Fibroblast of pulmonary artery (primary cell): ENCODE data around the gene LRRTM2.
"Not testable (repeated sequence)": the region's sequence is repeated elsewhere in the genome, so short reads cannot be mapped to it uniquely, and the experiment has no call there.

ENCODE experiments used
- DNase-seq: peaks from one replicate; pipeline ENCODE4 v3.0.0-alpha.2; 2010; ENCODE audit warnings: low read depth
- H3K4me3 ChIP-seq: replicated peaks from 2 replicates; pipeline ENCODE4 v1.5.1; 2011; ENCODE audit warnings: low read depth, mild to moderate bottlenecking, control low read depth, low read length, moderate library complexity
- TF ChIP-seq, protein P1 (sequence below): IDR thresholded peaks from 2 replicates; pipeline ENCODE4 v1.5.1; 2011; ENCODE audit warnings: mild to moderate bottlenecking, control low read depth, low read length, inconsistent platforms; ENCODE audit errors: missing control alignments

Gene LRRTM2

DNA sequence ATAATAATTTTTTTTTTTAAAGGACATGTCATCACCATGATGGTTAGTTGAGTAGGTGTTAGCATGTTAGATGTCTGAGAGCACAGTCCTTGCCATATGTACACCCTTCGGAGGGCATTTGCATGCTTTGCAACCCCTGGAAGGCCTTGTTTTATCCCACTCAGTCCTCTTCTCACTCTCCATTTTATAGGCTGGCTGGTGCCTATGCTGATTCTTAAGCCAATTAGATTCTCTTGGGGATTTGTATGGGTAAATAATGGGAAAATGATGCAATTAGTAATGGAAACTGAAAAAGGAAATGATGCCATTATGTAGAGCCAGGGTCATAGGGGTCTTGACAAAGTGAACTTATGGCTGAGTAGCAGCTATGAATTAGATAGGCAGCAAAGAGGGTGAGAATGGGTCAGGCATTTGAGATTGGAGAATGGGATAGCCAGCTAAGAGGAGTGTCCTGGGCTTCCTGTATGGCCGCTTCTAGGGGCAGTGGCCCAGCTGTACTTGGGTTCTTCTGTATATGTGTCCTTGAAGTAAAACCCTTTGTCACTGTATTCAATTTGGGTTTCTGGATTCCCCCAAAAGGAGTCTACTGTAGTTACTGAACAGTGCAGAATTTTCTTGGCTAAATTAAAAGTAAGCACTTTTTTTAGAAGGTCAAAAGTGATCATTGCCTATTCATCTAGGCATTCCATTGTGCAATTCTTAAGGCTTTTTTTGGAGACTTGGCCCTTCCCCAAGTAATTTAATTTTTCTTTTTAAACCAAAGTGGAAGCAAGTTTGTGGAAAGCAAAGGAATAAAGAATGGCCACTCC lies 31.6 kb downstream of the LRRTM2 start:
- TF ChIP-seq, protein P1, sequence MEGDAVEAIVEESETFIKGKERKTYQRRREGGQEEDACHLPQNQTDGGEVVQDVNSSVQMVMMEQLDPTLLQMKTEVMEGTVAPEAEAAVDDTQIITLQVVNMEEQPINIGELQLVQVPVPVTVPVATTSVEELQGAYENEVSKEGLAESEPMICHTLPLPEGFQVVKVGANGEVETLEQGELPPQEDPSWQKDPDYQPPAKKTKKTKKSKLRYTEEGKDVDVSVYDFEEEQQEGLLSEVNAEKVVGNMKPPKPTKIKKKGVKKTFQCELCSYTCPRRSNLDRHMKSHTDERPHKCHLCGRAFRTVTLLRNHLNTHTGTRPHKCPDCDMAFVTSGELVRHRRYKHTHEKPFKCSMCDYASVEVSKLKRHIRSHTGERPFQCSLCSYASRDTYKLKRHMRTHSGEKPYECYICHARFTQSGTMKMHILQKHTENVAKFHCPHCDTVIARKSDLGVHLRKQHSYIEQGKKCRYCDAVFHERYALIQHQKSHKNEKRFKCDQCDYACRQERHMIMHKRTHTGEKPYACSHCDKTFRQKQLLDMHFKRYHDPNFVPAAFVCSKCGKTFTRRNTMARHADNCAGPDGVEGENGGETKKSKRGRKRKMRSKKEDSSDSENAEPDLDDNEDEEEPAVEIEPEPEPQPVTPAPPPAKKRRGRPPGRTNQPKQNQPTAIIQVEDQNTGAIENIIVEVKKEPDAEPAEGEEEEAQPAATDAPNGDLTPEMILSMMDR: no peak
- peak; percentile 55 for DNase-seq
- H3K4me3 ChIP-seq: no peak overlapping the region

DNA sequence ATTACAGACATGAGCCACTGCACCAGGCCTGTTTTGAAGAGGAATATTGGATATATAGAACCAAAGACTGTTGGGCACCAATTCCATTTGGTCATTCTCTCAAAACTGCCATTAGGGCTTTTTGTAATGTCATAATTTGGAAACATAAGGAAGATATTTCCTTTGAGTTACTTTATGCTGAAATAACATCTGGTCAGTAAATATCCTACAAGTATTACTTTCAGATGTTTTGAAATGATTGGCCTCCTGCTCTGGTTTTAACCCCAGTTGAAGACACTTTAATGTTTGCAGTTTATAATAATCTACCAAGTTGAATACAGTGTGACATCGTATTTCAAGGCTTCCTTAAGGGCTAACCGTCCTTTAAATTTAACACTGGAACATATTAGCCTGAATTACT lies 33.6 kb downstream of the LRRTM2 start:
- TF ChIP-seq, protein P1: no peak
- DNase-seq: no peak
- H3K4me3 ChIP-seq: no peak overlapping the region

DNA sequence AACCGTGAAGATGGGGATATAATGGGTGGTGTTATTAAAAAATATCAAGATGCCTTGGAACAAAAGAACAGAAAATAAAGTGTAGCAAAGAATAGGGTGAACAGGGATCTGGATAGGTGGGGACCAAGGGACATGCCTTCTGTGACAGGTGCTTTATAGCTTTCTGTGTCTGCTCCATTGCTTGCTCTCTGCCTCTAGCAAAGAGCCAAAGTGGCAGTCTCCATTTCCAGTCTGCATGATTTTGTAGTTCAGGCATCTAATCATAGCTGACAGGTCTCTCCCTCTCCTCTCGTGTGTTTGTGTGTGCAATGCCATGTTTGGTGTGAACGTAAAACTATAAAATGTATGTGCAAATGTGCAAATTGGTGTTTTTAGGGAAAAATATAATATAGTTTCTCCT lies 35.0 kb downstream of the LRRTM2 start:
- DNase-seq: no peak
- TF ChIP-seq, protein P1: no peak
- no peak overlapping the region for H3K4me3 ChIP-seq

DNA sequence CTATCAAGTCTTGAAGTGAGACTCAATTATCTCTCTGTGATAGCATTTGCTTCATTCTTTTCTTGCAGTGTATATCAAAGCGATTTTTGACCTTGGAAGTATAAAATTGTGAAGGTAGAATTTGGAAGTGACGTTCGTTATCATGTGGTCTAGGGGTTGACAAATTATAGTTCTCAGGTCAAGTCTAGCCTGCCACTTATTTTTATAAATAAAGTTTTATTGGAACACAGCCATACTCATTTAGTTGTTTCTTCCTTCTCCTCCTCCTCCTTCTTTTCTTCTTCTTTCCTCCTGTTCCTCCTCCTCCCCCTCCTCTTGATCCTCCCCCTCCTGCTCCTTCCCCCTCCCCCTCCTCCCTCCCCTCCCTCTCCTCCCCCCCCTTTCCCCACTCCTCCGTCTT lies 38.0 kb downstream of the LRRTM2 start:
- H3K4me3 ChIP-seq: no peak overlapping the region
- no peak for DNase-seq
- TF ChIP-seq, protein P1: no peak

DNA sequence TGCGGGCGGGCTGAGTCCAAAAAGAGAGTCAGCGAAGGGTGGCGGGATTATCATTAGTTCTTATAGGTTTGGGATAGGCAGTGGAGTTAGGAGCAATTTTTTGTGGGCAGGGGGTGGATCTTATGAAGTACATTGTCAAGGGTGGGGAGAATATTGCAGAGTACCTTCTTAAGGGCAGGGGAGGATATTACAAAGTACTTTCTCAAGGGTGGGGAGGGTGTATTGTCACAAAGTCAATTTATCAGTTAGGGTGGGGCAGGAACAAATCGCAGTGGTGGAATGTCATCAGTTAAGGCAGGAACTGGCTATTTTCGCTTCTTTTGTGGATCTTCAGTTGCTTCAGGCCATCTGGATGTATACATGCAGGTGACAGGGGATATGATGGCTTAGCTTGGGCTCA lies 40.3 kb downstream of the LRRTM2 start:
- not testable (repeated sequence) for H3K4me3 ChIP-seq, DNase-seq

DNA sequence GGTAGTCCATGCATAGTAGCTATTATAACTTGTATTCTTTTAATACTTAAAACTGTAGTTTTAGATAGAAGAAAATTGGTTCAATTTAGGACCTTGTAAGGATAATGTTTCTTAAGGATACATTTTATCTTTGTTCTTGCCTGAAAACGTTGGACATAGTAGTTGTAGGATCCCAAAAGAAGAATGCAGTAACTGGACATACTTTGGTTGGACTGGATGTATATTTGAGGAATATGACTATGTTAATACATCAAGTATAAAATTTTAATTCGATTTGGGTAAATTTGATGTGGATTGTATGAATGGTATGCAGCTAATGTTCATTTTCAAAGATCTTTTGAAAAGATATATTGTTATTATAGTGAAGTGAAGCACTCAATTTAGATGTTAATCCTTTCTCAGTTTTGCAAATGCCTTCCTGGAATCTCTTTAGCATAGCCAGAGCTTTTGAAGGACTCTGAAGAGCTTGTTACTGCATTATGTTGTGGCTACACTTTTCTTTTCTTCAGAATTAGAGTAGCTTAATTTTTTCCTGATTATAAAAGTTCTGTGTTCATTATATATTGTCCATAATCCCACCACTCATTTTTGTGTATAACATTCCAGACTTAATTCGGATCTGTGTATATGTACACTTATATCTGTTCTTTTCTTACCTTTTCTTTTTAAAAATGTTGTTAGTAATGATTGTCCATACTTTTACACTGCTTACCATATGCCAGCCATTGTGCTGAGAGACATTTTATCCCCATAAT lies 41.2 kb downstream of the LRRTM2 start:
- TF ChIP-seq, protein P1: no peak
- DNase-seq: no peak
- no peak overlapping the region for H3K4me3 ChIP-seq

DNA sequence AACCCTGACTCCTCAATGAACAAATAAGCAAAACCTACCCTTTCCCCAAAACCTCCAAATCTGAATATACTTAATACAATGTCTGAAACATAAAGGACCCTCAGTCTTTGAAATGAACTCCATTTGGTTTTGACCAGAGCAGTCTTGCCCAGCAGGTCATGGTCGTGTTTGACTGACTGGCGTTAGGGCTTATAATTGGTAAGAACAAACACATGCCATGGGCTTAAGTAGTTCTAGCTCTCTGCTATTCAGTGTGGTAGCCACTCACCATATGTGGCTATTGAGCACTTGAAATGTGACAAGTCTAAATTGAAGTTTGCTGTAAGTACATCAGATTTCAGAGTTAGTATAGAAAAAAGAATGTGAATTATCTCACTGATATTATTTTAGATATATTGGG lies 42.1 kb downstream of the LRRTM2 start:
- TF ChIP-seq, protein P1: no peak
- DNase-seq: no peak
- H3K4me3 ChIP-seq: no peak overlapping the region
